Transverse colon (tissue), 4 donors: ENCODE measurements around the gene ITIH4. TPM values are rescaled to one million over a fixed set of nuclear protein-coding genes. Genes with fewer than 3 reads are reported as not detected.
A peak's percentile ranks its signal among the peaks of the same experiment; 100 is the strongest.
"Not testable (repeated sequence)": the region's sequence is repeated elsewhere in the genome, so short reads cannot be mapped to it uniquely, and the experiment has no call there.

ENCODE experiments used
- DNase-seq: peaks from one replicate; pipeline ENCODE4 v3.0.0-alpha.2; 2019
- H3K27ac ChIP-seq, 4 donors: fragments of 200-600 bp; sonication (generic); 2 replicates each; pipeline ENCODE4 v1.5.1; 2016 to 2018; ENCODE audit warnings: inconsistent platforms in 4 of 4
- H3K27me3 ChIP-seq: fragments of 200-600 bp; sonication (generic); 2 replicates; pipeline ENCODE4 v1.5.1; 2017; ENCODE audit warnings: inconsistent platforms
- H3K36me3 ChIP-seq, 4 donors: fragments of 200-600 bp; sonication (generic); 2 replicates each; pipeline ENCODE4 v1.5.1; 2017 to 2019; ENCODE audit warnings: inconsistent platforms in 4 of 4
- H3K4me1 ChIP-seq, 4 donors: fragments of 200-600 bp; sonication (generic); 2 replicates each; pipeline ENCODE4 v1.5.1; 2017 to 2020; ENCODE audit warnings: inconsistent platforms in 4 of 4
- H3K4me3 ChIP-seq, 4 donors: fragments of 200-600 bp; sonication (generic); 1 replicate in 1 of 4; 2 replicates in 3 of 4; pipeline versions ENCODE4 v1.5.1 to v1.6.1; 2017 to 2019; ENCODE audit warnings: inconsistent platforms in 4 of 4
- H3K9me3 ChIP-seq, 2 donors: fragments of 200-600 bp; sonication (generic); 2 replicates each; pipeline ENCODE4 v1.5.1; 2017 to 2019; ENCODE audit warnings: inconsistent platforms in 2 of 2
- CTCF ChIP-seq, 5 experiments: fragments of 200-600 bp in 3 of 5; fragments of 450-650 bp in 2 of 5; sonication (generic) in 3 of 5; IDR thresholded peaks; 1 replicate in 2 of 5; 2 replicates in 3 of 5; pipeline ENCODE4 v1.5.1; 2016 to 2017; ENCODE audit warnings: antibody characterized with exemption in 5 of 5, inconsistent platforms in 3 of 5, mild to moderate bottlenecking in 2 of 5, moderate library complexity in 1 of 5
- EP300 ChIP-seq: sonication (generic); formaldehyde crosslinking; IDR thresholded peaks from one replicate; pipeline ENCODE4 v1.6.1; 2017; ENCODE audit warnings: antibody characterized with exemption, low read depth
- POLR2A ChIP-seq: fragments of 450-650 bp; IDR thresholded peaks from one replicate; pipeline ENCODE4 v1.6.1; 2016; ENCODE audit warnings: antibody characterized with exemption, mild to moderate bottlenecking, moderate library complexity
- POLR2AphosphoS5 ChIP-seq, 3 donors: sonication (generic); formaldehyde crosslinking; IDR thresholded peaks; one replicate each; pipeline ENCODE4 v1.6.1; 2016; ENCODE audit warnings: antibody characterized with exemption in 3 of 3
- WGBS, 2 donors: methylation state at CpG; one replicate each; pipeline ENCODE4 v1.1.5; 2018; ENCODE audit warnings: low coverage in 1 of 2; 5-methylcytosine and 5-hydroxymethylcytosine counted together
- in situ Hi-C, 4 donors: fragments of 200-750 bp; cut with MboI; loops; one replicate each; pipeline versions ENCODE4 v1.15.0 to v1.15.1; 2017; ENCODE audit warnings: low sequenced_read_pairs in 3 of 4, low pct_ligation_motif_present in 1 of 4, low pct_unique_long_range_greater_than_20kb in 1 of 4
- intact Hi-C: fragments of 100-400 bp; cut with DNase I; formaldehyde crosslinking; loops from one replicate; pipeline ENCODE4 v1.15.1; 2023; ENCODE audit warnings: low total_unique reads
- total RNA-seq, 4 donors: library from RNA; depleted of rRNA; stranded (reverse); fragments of >200 nt; gene quantifications; one replicate each; pipeline ENCODE4 v1.1.0, GENCODE V29; 2016

Gene ITIH4
- total RNA-seq, 4 donors from 2014 or later = 0.60 to 9.5 (median 4.9) TPM

- WGBS, 2 donors = 82% methylated on average over 11 of the region's 11 CpGs; no CpG with 5 or more reads in 1 of the 2 donors
- Histone ChIP-seq H3K9me3 (no peaks in the 10 kb centered on the region), H3K27ac (no peak overlapping the region), H3K4me3 (no peak overlapping the region), H3K27me3 (no peaks in the 10 kb centered on the region), H3K36me3 (no peaks in the 10 kb centered on the region), H3K4me1 (peaks cover 0 to 2% (median 0%) of the 10 kb centered on the region in 4 donors)
- intact Hi-C loops = no loop called here
- no peak for DNase-seq
- TF ChIP-seq EP300 = no peak
- in situ Hi-C loops = no loop called here
Measured at GRCh38 chr3:52779011-52779836, 51.2 kb downstream of the ITIH4 start.

GRCh38 chr3:52777959-52778805, 52.3 kb downstream of the ITIH4 start:
- intact Hi-C loops (no loop called here), in situ Hi-C loops (no loop called here)
- Histone ChIP-seq H3K4me3 (no peak overlapping the region), H3K36me3 (no peaks in the 10 kb centered on the region), H3K4me1 (peaks cover 0 to 2% (median 0%) of the 10 kb centered on the region in 4 donors), H3K9me3 (no peaks in the 10 kb centered on the region), H3K27ac (no peak overlapping the region), H3K27me3 (no peaks in the 10 kb centered on the region)
- peak; percentile 3 for DNase-seq
- TF ChIP-seq EP300 (no peak), POLR2AphosphoS5 (IDR thresholded peaks at IDR 0.05) (no peak), CTCF (IDR thresholded peaks at IDR 0.05) (no peak)
- WGBS, 2 donors = 78% methylated on average over 17 of the region's 17 CpGs; no CpG with 5 or more reads in 1 of the 2 donors

- no peak for DNase-seq
- Histone ChIP-seq H3K9me3 (no peaks in the 10 kb centered on the region), H3K36me3 (no peaks in the 10 kb centered on the region), H3K4me3 (no peak within 1 kb of the TSS), H3K27me3 (no peaks in the 10 kb centered on the region), H3K4me1 (peaks cover 0 to 2% (median 0%) of the 10 kb centered on the region in 4 donors), H3K27ac (no peak within 1 kb of the TSS)
- in situ Hi-C loops (no loop called here), intact Hi-C loops (no loop called here)
- TF ChIP-seq POLR2A (no peak), CTCF (IDR thresholded peaks at IDR 0.05) (no peak), POLR2AphosphoS5 (IDR thresholded peaks at IDR 0.05) (no peak), EP300 (no peak)
- WGBS, 2 donors = 89% methylated on average over 12 of the region's 12 CpGs; no CpG with 5 or more reads in 1 of the 2 donors
Measured at GRCh38 chr3:52777127-52777958, 53.1 kb downstream of the ITIH4 start, which contains the start of gene ITIH1. TSS of gene ITIH1 (plus strand) at chr3:52777599. CDS start at chr3:52777616, 17 bp downstream.

- DNase-seq, H3K4me3 ChIP-seq, H3K9me3 ChIP-seq, H3K4me1 ChIP-seq, H3K27me3 ChIP-seq, in situ Hi-C loops, H3K36me3 ChIP-seq, intact Hi-C loops, H3K27ac ChIP-seq: not testable (repeated sequence)
- 74 to 100% methylated on average over 1 to 6 of the region's 6 CpGs for WGBS, 2 donors
Measured at GRCh38 chr3:52776486-52776885, 54.0 kb downstream of the ITIH4 start.
